GM21717 (cell line): Measurements from ENCODE around the gene BCL2L13.
A peak's percentile ranks its signal among the peaks of the same experiment; 100 is the strongest.

Source experiments
- ATAC-seq: cut with Tn5 transposase; IDR thresholded peaks from one replicate; pipeline ENCODE4 v1.9.1; 2021; ENCODE audit warnings: mild to moderate bottlenecking, moderate library complexity; ENCODE audit not compliant: unreplicated experiment

The BCL2L13 gene

GRCh38 chr22:17777005-17777716, 138.6 kb downstream of the BCL2L13 start:
- peak; percentile 26 for ATAC-seq

- no peak for ATAC-seq
Observed at GRCh38 chr22:17777717-17778044, 139.1 kb downstream of the BCL2L13 start.

- ATAC-seq, result no peak
Observed at GRCh38 chr22:17778412-17778976, 139.9 kb downstream of the BCL2L13 start.

- peak; percentile 32 for ATAC-seq
Observed at GRCh38 chr22:17779286-17780115, 140.9 kb downstream of the BCL2L13 start.

GRCh38 chr22:17780116-17780740, 141.7 kb downstream of the BCL2L13 start:
- no peak for ATAC-seq
